Activated T-cell treated with anti-CD3 and anti-CD28 coated beads, Interleukin-2, amount 50 U/mL, for 4 hours (primary cell): Measurements from ENCODE around the gene GRID1. TPM values are rescaled to one million over a fixed set of nuclear protein-coding genes. Genes with fewer than 3 reads are reported as not detected.

ENCODE experiments used
- ATAC-seq, 2 donors: fragments of 200-7000 bp; cut with Tn5 transposase; one replicate each; pipeline ENCODE4 v1.10.0; 2021
- DNase-seq: peaks from one replicate; pipeline ENCODE4 v3.0.0-alpha.2; 2020
- H3K27me3 Mint-ChIP-seq: one replicate; pipeline ENCODE4 v1.8.0; 2021; ENCODE audit warnings: low read depth, mixed read lengths
- H3K36me3 Mint-ChIP-seq: one replicate; pipeline ENCODE4 v1.8.0; 2022; ENCODE audit warnings: mixed read lengths; ENCODE audit not compliant: insufficient read depth
- H3K4me1 Mint-ChIP-seq: one replicate; pipeline ENCODE4 v1.8.0; 2021; ENCODE audit warnings: low read depth, mixed read lengths
- H3K4me3 Mint-ChIP-seq: one replicate; pipeline ENCODE4 v1.8.0; 2021; ENCODE audit warnings: mild to moderate bottlenecking, moderate library complexity, mixed read lengths
- H3K9me3 Mint-ChIP-seq: one replicate; pipeline ENCODE4 v1.8.0; 2021; ENCODE audit warnings: mixed read lengths
- total RNA-seq, 3 donors: library from RNA; stranded (reverse); gene quantifications; one replicate each; pipeline ENCODE4 v1.2.1, GENCODE V29; 2021

GRID1 gene
- total RNA-seq, 3 donors from 2014 or later = not detected

- DNase-seq (no peak), ATAC-seq (no peak)
- H3K9me3 Mint-ChIP-seq = no peaks in the 10 kb centered on the region
- no peak overlapping the region for H3K4me3 Mint-ChIP-seq
- H3K36me3 Mint-ChIP-seq = no peaks in the 10 kb centered on the region
- H3K27me3 Mint-ChIP-seq = peaks cover 7% of the 10 kb centered on the region
- peaks cover 2% of the 10 kb centered on the region for H3K4me1 Mint-ChIP-seq
Observed at GRCh38 chr10:86257683-86258082, 108.9 kb downstream of the GRID1 start.

GRCh38 chr10:86256690-86257315 is 109.8 kb downstream of the GRID1 start:
- Mint-ChIP-seq H3K4me1 (peaks cover under 1% of the 10 kb centered on the region), H3K9me3 (no peaks in the 10 kb centered on the region), H3K4me3 (no peak overlapping the region), H3K27me3 (peaks cover 5% of the 10 kb centered on the region), H3K36me3 (no peaks in the 10 kb centered on the region)
- ATAC-seq = no peak
- no peak for DNase-seq

- Mint-ChIP-seq H3K4me3 (no peak overlapping the region), H3K36me3 (no peaks in the 10 kb centered on the region), H3K4me1 (no peaks in the 10 kb centered on the region), H3K9me3 (no peaks in the 10 kb centered on the region), H3K27me3 (peaks cover 2% of the 10 kb centered on the region)
- DNase-seq (no peak), ATAC-seq (no peak)
Observed at GRCh38 chr10:86255405-86256251, 111.0 kb downstream of the GRID1 start.

- H3K9me3 Mint-ChIP-seq = peaks cover 6% of the 10 kb centered on the region
- H3K27me3 Mint-ChIP-seq = no peaks in the 10 kb centered on the region
- DNase-seq (no peak), ATAC-seq (no peak)
- no peak overlapping the region for H3K4me3 Mint-ChIP-seq
- H3K36me3 Mint-ChIP-seq = no peaks in the 10 kb centered on the region
- H3K4me1 Mint-ChIP-seq = no peaks in the 10 kb centered on the region
Observed at GRCh38 chr10:86254526-86255174, 111.9 kb downstream of the GRID1 start.

- ATAC-seq (no peak), DNase-seq (no peak)
- Mint-ChIP-seq H3K27me3 (no peaks in the 10 kb centered on the region), H3K9me3 (peaks cover 6% of the 10 kb centered on the region), H3K4me3 (no peak overlapping the region), H3K4me1 (no peaks in the 10 kb centered on the region), H3K36me3 (no peaks in the 10 kb centered on the region)
Observed at GRCh38 chr10:86254081-86254480, 112.5 kb downstream of the GRID1 start.

- H3K27me3 Mint-ChIP-seq = no peaks in the 10 kb centered on the region
- H3K36me3 Mint-ChIP-seq = no peaks in the 10 kb centered on the region
- no peaks in the 10 kb centered on the region for H3K4me1 Mint-ChIP-seq
- DNase-seq (no peak), ATAC-seq (no peak)
- H3K4me3 Mint-ChIP-seq = no peak overlapping the region
- H3K9me3 Mint-ChIP-seq = peaks cover 6% of the 10 kb centered on the region
Observed at GRCh38 chr10:86253091-86254072, 113.2 kb downstream of the GRID1 start.

GRCh38 chr10:86252556-86252955 is 114.0 kb downstream of the GRID1 start:
- DNase-seq (no peak), ATAC-seq (no peak)
- Mint-ChIP-seq H3K4me1 (no peaks in the 10 kb centered on the region), H3K4me3 (no peak overlapping the region), H3K9me3 (peaks cover 6% of the 10 kb centered on the region), H3K36me3 (no peaks in the 10 kb centered on the region), H3K27me3 (no peaks in the 10 kb centered on the region)

GRCh38 chr10:86252079-86252478 is 114.5 kb downstream of the GRID1 start:
- no peak for DNase-seq
- Mint-ChIP-seq H3K4me3 (no peak overlapping the region), H3K36me3 (no peaks in the 10 kb centered on the region), H3K4me1 (no peaks in the 10 kb centered on the region), H3K9me3 (peaks cover 6% of the 10 kb centered on the region), H3K27me3 (no peaks in the 10 kb centered on the region)
- no peak for ATAC-seq

- no peak for ATAC-seq
- Mint-ChIP-seq H3K27me3 (no peaks in the 10 kb centered on the region), H3K4me3 (no peak overlapping the region)
Observed at GRCh38 chr10:86251426-86251825, 115.2 kb downstream of the GRID1 start.

GRCh38 chr10:86250399-86250798 is 116.2 kb downstream of the GRID1 start:
- Mint-ChIP-seq H3K9me3 (peaks cover 6% of the 10 kb centered on the region), H3K4me3 (no peak overlapping the region), H3K27me3 (no peaks in the 10 kb centered on the region), H3K4me1 (no peaks in the 10 kb centered on the region), H3K36me3 (no peaks in the 10 kb centered on the region)
- ATAC-seq = no peak
- DNase-seq = no peak

More at GRCh38 chr10:86251426-86251825, 115.2 kb downstream of the GRID1 start:
- Mint-ChIP-seq H3K36me3 (no peaks in the 10 kb centered on the region), H3K9me3 (peaks cover 6% of the 10 kb centered on the region), H3K4me1 (no peaks in the 10 kb centered on the region)
- no peak for DNase-seq

GRCh38 chr10:86249794-86250193 is 116.8 kb downstream of the GRID1 start:
- H3K27me3 Mint-ChIP-seq = no peaks in the 10 kb centered on the region
- ATAC-seq (no peak), DNase-seq (no peak)
- H3K4me3 Mint-ChIP-seq = no peak overlapping the region
- no peaks in the 10 kb centered on the region for H3K36me3 Mint-ChIP-seq
- H3K4me1 Mint-ChIP-seq = no peaks in the 10 kb centered on the region
- H3K9me3 Mint-ChIP-seq = peaks cover 6% of the 10 kb centered on the region

GRCh38 chr10:86248062-86248461 is 118.5 kb downstream of the GRID1 start:
- ATAC-seq (no peak), DNase-seq (no peak)
- Mint-ChIP-seq H3K36me3 (no peaks in the 10 kb centered on the region), H3K9me3 (peaks cover 6% of the 10 kb centered on the region), H3K27me3 (no peaks in the 10 kb centered on the region), H3K4me1 (no peaks in the 10 kb centered on the region), H3K4me3 (no peak overlapping the region)

GRCh38 chr10:86247588-86247987 is 119.0 kb downstream of the GRID1 start:
- Mint-ChIP-seq H3K27me3 (no peaks in the 10 kb centered on the region), H3K9me3 (peaks cover 6% of the 10 kb centered on the region), H3K4me1 (no peaks in the 10 kb centered on the region), H3K36me3 (no peaks in the 10 kb centered on the region), H3K4me3 (no peak overlapping the region)
- DNase-seq = no peak
- ATAC-seq = no peak

- H3K4me3 Mint-ChIP-seq = no peak overlapping the region
Observed at GRCh38 chr10:86247073-86247472, 119.5 kb downstream of the GRID1 start.

More at GRCh38 chr10:86247073-86247472, 119.5 kb downstream of the GRID1 start:
- H3K27me3 Mint-ChIP-seq = no peaks in the 10 kb centered on the region
- H3K9me3 Mint-ChIP-seq = peaks cover 6% of the 10 kb centered on the region
- DNase-seq (no peak), ATAC-seq (no peak)
- H3K4me1 Mint-ChIP-seq = no peaks in the 10 kb centered on the region
- H3K36me3 Mint-ChIP-seq = no peaks in the 10 kb centered on the region
